H1 (cell line): ENCODE data around the gene ELP4. TPM values are rescaled to one million over a fixed set of nuclear protein-coding genes. Genes with fewer than 3 reads are reported as not detected.

ENCODE experiments used
- ASH2L ChIP-seq: fragments of 200-600, 300-600 bp; sonication (generic); IDR thresholded peaks from one replicate; pipeline ENCODE4 v1.7.1; 2017; ENCODE audit warnings: low read length
- BACH1 ChIP-seq: IDR thresholded peaks from 2 replicates; pipeline ENCODE4 v1.6.1; 2012; ENCODE audit warnings: low read length, improper control_type of control experiment
- BRCA1 ChIP-seq: IDR thresholded peaks from 2 replicates; pipeline ENCODE4 v1.6.1; 2012; ENCODE audit warnings: low read depth, low read length, improper control_type of control experiment
- CHD2 ChIP-seq: IDR thresholded peaks from 2 replicates; pipeline ENCODE4 v1.6.1; 2012; ENCODE audit warnings: low read length, improper control_type of control experiment
- CTBP2 ChIP-seq: IDR thresholded peaks from 2 replicates; pipeline ENCODE4 v1.7.0; 2011; ENCODE audit warnings: borderline replicate concordance, mild to moderate bottlenecking, moderate library complexity, mixed read lengths, low read length; ENCODE audit not compliant: insufficient read depth, insufficient read length
- FOSL1 ChIP-seq: IDR thresholded peaks from 2 replicates; pipeline ENCODE4 v1.6.1; 2011; ENCODE audit warnings: mild to moderate bottlenecking, low read depth, low read length, moderate library complexity; ENCODE audit not compliant: insufficient read depth
- GTF2F1 ChIP-seq: IDR thresholded peaks from 2 replicates; pipeline ENCODE4 v1.6.1; 2012; ENCODE audit warnings: low read depth, low read length, improper control_type of control experiment, borderline replicate concordance
- HDAC2 ChIP-seq, 2 experiments: fragments of 300-600 bp in 1 of 2; sonication (generic) in 1 of 2; IDR thresholded peaks; 2 replicates each; pipeline ENCODE4 v1.6.1; 2011 to 2012; ENCODE audit warnings: low read depth in 2 of 2, low read length in 2 of 2, mild to moderate bottlenecking in 2 of 2, moderate library complexity in 2 of 2, borderline replicate concordance in 1 of 2, inconsistent platforms in 1 of 2
- HDAC6 ChIP-seq: IDR thresholded peaks from one replicate; pipeline ENCODE4 v1.7.1; 2012; ENCODE audit warnings: low read depth, mild to moderate bottlenecking, inconsistent platforms, low read length, moderate library complexity
- KDM4A ChIP-seq: IDR thresholded peaks from one replicate; pipeline ENCODE4 v1.7.1; 2012; ENCODE audit warnings: low read depth, mild to moderate bottlenecking, moderate library complexity, low read length, inconsistent platforms; ENCODE audit not compliant: severe bottlenecking
- KDM5A ChIP-seq: fragments of 200-600 bp; IDR thresholded peaks from 2 replicates; pipeline ENCODE4 v1.7.1; 2012; ENCODE audit warnings: mild to moderate bottlenecking, low read length, inconsistent platforms, mixed read lengths
- NANOG ChIP-seq: IDR thresholded peaks from 2 replicates; pipeline ENCODE4 v1.6.1; 2011; ENCODE audit warnings: low read length, low read depth, mild to moderate bottlenecking, inconsistent platforms; ENCODE audit not compliant: insufficient read depth, poor library complexity, severe bottlenecking
- NRF1 ChIP-seq: IDR thresholded peaks from 2 replicates; pipeline ENCODE4 v1.6.1; 2011; ENCODE audit warnings: mild to moderate bottlenecking, low read depth, low read length, improper control_type of control experiment
- RFX5 ChIP-seq: IDR thresholded peaks from 2 replicates; pipeline ENCODE4 v1.6.1; 2011; ENCODE audit warnings: low read depth, low read length, improper control_type of control experiment, borderline replicate concordance
- RXRA ChIP-seq: IDR thresholded peaks from 2 replicates; pipeline ENCODE4 v1.6.1; 2011; ENCODE audit warnings: low read depth, mild to moderate bottlenecking, low read length, moderate library complexity; ENCODE audit not compliant: insufficient read depth
- SAP30 ChIP-seq: fragments of 300-600 bp; sonication (generic); IDR thresholded peaks from 2 replicates; pipeline ENCODE4 v1.7.1; 2012; ENCODE audit warnings: low read length, moderate library complexity, mild to moderate bottlenecking, inconsistent platforms; ENCODE audit not compliant: insufficient read depth, insufficient replicate concordance
- SUZ12 ChIP-seq: fragments of 200-600 bp; sonication (generic); IDR thresholded peaks from 2 replicates; pipeline ENCODE4 v1.6.1; 2012; ENCODE audit warnings: mild to moderate bottlenecking, inconsistent platforms, low read length, moderate library complexity, mixed read lengths
- TAF7 ChIP-seq: optimal IDR thresholded peaks from 2 replicates; pipeline ENCODE3; 2011; ENCODE audit warnings: low read depth, mild to moderate bottlenecking, inconsistent platforms, low read length, moderate library complexity, borderline replicate concordance
- TBP ChIP-seq: IDR thresholded peaks from 2 replicates; pipeline ENCODE4 v1.6.1; 2011; ENCODE audit warnings: low read depth, low read length, improper control_type of control experiment
- TCF12 ChIP-seq: IDR thresholded peaks from 2 replicates; pipeline ENCODE4 v1.6.1; 2011; ENCODE audit warnings: low read depth, mild to moderate bottlenecking, low read length
- polyA plus RNA-seq, 7 experiments: library from polyadenylated mRNA; depleted of rRNA in 3 of 7; stranded (reverse) in 5 of 7; unstranded in 2 of 7; fragments of >200 nt in 5 of 7; fragments of 200-250 nt in 2 of 7; gene quantifications; 1 replicate in 5 of 7; 2 replicates in 1 of 7; 4 replicates in 1 of 7; pipeline versions ENCODE4 v1.2.1 to v1.2.3, GENCODE V29; 2011 to 2013; ENCODE audit warnings: missing spikeins in 2 of 7, mixed read lengths in 2 of 7
- total RNA-seq: library from RNA; stranded (reverse); fragmentation: NEBNext Ultra II Directional; extraction: Animal tissue kit (Norgen Biotek cat#: 25700); gene quantifications from 2 replicates; pipeline ENCODE4 v1.2.1, GENCODE V29; 2021
- TF ChIP-seq, protein P1 (sequence below): IDR thresholded peaks from 2 replicates; pipeline ENCODE4 v1.6.1; 2012; ENCODE audit warnings: inconsistent platforms
- TF ChIP-seq, protein P2 (sequence below): IDR thresholded peaks from 2 replicates; pipeline ENCODE4 v1.6.1; 2011; ENCODE audit warnings: low read length, improper control_type of control experiment

ELP4 gene
- total and polyA plus RNA-seq, 2 of the 8 experiments (the other 6 are each of a cell fraction or from before 2014, with no cell fraction given): 14.0 to 18.6 TPM

DNA sequence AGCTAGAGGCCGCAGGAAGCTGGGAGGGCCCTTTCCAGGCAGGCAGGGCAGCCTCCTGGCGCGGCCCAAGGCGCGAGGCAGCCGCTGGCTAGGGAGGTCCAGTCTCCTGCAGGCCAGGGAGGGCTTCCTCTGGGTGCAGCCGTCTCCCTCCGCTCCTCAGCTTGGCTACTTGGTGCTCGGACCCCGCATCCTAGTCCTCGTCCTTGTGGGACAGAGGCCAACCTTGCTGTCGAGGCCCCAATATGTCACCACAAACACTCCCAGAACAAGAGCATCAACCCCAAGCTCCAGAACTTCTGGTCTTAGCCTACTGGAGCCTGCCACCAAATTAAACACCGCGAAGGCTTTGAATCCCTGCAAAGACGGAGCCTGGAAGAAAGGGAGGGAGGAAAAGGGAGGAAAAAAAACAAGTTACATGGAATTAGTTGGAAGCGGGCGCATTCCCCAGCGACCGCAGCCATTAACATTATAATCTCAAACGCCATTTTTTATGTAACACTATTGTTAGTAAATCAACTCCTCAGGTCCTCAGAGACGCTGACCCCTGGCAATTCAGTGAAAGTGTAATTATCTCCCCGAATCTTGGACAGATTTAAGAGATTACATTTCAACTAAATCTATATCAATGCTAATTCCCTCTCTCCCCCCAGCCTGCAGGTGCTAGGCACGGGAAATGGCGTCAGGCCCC is 314.2 kb downstream of the ELP4 start (continued):
- TF ChIP-seq CHD2: no peak
- no peak for TF ChIP-seq CTBP2
- TF ChIP-seq, protein P1, sequence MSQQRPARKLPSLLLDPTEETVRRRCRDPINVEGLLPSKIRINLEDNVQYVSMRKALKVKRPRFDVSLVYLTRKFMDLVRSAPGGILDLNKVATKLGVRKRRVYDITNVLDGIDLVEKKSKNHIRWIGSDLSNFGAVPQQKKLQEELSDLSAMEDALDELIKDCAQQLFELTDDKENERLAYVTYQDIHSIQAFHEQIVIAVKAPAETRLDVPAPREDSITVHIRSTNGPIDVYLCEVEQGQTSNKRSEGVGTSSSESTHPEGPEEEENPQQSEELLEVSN: no peak; the same call in 1 of the 2 replicates
- TF ChIP-seq, protein P2, sequence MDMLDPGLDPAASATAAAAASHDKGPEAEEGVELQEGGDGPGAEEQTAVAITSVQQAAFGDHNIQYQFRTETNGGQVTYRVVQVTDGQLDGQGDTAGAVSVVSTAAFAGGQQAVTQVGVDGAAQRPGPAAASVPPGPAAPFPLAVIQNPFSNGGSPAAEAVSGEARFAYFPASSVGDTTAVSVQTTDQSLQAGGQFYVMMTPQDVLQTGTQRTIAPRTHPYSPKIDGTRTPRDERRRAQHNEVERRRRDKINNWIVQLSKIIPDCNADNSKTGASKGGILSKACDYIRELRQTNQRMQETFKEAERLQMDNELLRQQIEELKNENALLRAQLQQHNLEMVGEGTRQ: no peak
- TF ChIP-seq TAF7: no peak
- 0 out of 2 replicates have a peak, but pooled peaks have one; percentile 20 for TF ChIP-seq TCF12
- TF ChIP-seq TBP: peak; percentile 35; the same call in 1 of the 2 replicates
- TF ChIP-seq KDM4A: peak; percentile 64
- TF ChIP-seq RXRA: no peak
- no peak for TF ChIP-seq BRCA1
- no peak for TF ChIP-seq SAP30
- TF ChIP-seq BACH1: no peak
- no peak for TF ChIP-seq GTF2F1
- peak; percentile 12 for TF ChIP-seq SUZ12
- no peak for TF ChIP-seq RFX5
- no peak for TF ChIP-seq KDM5A
- TF ChIP-seq HDAC6: no peak
- TF ChIP-seq NRF1: no peak
- no peak for TF ChIP-seq HDAC2 (IDR thresholded peaks at IDR 0.05; ENCODE audit: borderline replicate concordance in 1 of 2, low read depth in 2 of 2, low read length in 2 of 2)
- TF ChIP-seq FOSL1: no peak
- peak; percentile 64 for TF ChIP-seq ASH2L
- TF ChIP-seq NANOG: no peak
